EH (cell line): ENCODE data around the gene PRR5.
"Not testable (repeated sequence)": the region's sequence is repeated elsewhere in the genome, so short reads cannot be mapped to it uniquely, and the experiment has no call there.

Experiments
- DNase-seq: peaks from one replicate; pipeline ENCODE4 v3.0.0-alpha.2; 2015; ENCODE audit warnings: low read depth

Gene PRR5

DNA sequence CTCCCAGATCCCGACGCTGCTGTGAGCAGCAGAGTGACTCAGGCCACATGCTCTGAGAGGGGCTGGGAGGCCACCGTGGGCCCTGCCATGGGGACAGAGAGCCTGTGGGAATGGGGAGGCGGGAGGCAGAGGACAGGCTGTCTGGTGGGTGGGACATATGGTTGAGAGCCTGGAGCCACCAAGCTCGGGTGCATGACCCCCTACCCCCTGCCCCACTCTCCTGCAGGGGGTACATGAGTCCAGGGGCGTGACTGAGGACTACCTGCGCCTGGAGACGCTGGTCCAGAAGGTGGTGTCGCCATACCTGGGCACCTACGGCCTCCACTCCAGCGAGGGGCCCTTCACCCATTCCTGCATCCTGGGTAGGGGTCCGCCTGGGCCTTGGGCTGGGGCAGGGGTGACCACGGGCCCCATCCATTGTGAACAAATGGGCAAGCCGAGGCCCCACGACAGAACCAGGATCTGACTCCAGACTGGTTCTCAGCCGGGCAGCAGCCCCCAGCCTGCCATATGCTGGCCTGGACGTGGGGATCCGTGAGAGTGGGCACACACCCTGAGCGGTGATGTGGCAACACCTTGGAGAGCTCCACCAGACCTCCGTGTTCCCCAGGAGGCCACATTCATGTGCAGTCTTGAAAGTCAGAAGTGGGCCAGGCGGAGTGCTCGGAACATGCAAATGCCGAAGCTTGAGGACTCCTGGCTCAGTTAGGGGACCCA is 33.0 kb downstream of the PRR5 start:
- no peak for DNase-seq

GRCh38 chr22:44735518-44736428 is 33.8 kb downstream of the PRR5 start:
- peak; percentile 61 for DNase-seq

GRCh38 chr22:44736581-44737405 is 34.8 kb downstream of the PRR5 start:
- no peak for DNase-seq

DNA sequence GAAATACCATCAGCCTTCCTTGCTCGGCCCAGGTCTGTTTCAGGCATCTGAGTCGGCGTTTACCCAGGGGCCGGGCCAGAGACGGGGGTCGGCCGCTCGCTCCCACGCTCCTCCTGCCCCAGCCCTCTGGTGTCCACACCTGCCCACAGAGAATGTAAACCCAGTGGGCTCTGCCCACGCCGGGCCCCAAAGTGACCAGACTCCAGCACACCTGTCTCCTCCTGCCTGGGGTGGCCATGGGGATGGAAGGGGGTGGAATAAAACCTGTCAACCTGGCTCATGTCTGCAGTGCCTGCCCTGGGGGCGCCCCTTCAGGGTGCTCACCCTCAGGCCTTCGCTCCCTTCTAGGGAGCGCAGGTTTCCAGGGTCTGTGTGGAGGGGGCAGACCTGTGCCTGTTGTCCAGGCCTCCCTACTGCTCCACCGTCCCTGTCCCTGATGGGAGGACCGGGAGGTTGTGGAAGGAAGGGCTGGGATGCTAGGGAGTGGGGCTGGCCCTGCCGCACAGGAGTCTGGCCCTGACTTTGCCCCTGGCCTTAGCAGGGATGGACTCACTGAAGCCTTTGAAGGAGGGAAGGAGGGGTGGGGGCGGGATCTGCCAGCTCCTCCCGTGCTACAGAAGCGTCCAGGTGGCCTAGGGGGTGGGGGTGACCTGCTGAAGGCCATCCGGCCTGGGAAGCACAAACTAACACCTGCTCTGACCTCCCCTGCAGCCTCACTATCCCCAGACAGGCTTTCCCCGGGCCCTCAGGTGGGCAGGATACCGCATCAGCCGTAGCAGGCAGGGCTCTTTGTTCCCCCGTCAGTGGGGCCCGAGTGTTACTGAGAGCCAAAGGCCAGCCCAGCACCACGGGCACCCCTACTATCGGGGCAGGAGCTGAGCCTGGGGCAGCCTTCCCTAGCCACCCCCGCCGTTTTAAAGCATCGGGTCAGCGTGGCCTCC is 35.7 kb downstream of the PRR5 start:
- no peak for DNase-seq

DNA sequence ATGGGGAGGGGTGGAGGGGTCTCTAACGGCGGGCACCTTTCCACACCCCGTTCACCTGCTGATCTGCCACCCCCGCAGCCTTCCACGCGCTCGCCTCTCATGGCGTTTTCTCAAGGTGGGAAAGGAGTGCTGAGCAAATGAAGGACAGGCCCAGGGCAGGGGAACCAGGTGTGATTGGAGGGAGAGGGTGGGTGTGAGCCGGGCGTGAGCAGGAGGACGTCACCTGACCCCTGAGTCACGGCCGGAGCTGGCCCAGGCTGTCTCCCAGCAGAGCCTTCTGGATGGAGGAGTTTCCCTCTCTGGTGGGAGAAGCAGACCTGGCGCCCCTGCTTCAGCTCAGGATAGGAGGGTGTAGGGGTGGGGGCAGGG is 36.3 kb downstream of the PRR5 start:
- no peak for DNase-seq

DNA sequence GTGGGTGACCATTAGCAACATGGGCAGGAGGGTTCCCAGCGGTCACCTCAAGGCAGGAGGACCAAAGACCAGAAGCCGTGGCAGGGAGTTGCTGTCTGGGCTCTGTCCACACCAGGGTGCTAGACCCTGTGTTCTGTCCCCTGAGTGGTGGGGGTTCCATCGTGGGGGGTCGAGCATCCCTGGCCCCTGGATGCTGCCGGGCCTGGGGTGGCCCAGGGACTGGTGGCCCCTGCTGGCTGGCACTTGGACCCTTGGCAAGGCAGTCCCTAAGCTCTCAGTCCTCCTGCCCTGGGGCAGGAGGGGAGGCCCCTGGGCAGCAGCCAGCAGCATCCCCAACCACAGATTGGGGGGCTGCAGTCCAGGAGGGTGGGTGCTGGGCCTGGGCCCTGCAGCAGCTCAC is 37.0 kb downstream of the PRR5 start:
- no peak for DNase-seq

DNA sequence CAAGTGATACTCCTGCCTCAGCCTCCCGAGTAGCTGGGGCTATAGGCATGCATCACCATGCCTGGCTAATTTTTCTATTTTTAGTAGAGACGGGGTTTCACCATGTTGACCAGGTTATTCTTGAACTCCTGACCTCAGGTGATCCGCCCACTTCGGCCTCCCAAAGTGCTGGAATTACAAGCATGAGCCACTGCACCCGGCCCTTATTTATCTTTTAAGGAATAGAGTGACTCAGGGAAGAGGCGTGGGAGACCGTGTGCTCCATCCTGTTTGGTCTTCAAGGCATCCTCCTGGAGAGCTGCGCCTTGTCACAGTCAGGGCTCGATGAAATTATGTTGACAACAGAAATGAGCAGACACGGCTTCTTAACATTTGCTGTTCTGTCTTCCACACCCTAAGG is 37.7 kb downstream of the PRR5 start:
- peak; percentile 81 for DNase-seq

DNA sequence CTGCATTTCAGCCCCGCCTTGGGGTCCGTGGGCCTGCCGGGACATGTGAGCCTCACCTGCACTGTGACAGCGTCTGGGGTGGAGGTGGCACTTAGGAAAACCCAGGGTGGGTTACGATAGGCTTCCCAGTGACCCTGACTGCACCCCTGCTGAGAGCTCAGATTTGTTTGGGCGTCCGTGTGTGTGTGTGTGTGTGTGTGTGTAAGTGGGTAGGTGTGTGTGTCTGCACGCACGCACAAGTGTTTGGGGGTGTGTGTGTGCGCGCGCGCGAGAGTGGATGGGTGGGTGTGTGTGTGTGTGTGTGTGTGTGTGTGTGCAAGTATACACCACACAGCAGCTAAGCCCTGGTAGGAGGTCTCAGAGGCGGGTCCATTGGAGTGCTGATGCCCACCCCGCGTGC is 38.3 kb downstream of the PRR5 start:
- DNase-seq: no peak

- no peak for DNase-seq
Observed at GRCh38 chr22:44741929-44742328, 39.9 kb downstream of the PRR5 start.

DNA sequence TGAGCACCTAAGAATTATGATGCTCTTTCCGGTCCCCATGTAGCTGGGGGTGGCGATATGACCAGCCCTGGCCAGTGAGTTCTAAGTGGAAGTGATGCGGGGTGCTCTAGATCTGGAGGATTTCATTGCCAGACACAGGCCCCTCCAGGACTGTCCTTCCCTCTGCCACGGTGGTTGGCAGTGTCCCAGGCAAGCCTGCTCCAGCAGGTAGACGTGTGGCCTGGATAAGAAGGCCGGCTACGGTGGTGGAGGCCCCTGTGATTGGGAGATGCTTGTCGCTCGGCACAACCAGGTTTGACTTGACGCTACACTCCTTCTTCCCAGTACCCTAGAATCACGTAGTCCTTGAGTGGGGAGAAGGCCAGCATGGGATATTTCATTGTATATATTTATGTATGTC is 41.2 kb downstream of the PRR5 start:
- DNase-seq: no peak

GRCh38 chr22:44743804-44744211 is 41.8 kb downstream of the PRR5 start:
- peak; percentile 71 for DNase-seq

- no peak for DNase-seq
Observed at GRCh38 chr22:44745853-44746789, 44.1 kb downstream of the PRR5 start.

DNA sequence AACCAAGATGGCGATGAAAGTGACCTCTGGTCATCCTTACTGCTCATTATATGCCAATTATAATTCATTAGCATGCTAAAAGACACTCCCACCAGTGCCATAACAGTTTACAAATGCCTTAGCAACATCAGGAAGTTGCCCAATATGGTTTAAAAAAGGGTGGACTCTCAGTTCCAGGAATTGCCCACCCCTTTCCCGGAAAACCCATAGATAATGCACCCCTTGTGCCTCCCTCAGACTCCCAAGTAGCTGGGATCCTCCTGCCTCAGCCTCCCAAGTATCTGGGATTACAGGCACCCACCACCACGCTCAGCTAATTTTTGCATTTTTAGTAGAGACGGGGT is 45.8 kb downstream of the PRR5 start:
- not testable (repeated sequence) for DNase-seq

- DNase-seq: no peak
Observed at GRCh38 chr22:44748524-44748923, 46.5 kb downstream of the PRR5 start.

DNA sequence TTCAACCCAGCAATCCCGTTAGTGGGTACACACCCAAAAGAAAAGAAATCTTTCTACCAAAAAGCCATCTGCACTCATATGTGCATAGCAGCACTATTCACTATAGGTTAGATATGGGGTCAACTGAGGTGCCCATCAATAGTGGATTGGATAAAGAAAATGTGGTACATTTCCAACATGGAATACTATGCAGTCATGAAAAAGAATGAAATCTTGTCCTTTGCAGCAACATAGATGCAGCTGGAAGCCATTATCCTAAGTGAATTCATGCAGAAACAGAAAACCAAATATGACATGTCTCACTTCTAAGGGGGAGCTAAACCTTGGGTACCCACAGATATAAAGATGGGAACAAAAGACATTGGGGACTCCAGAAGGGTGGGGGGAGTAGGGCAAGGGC is 48.5 kb downstream of the PRR5 start:
- no peak for DNase-seq

- DNase-seq: no peak
Observed at GRCh38 chr22:44752285-44753188, 50.5 kb downstream of the PRR5 start, which contains the start of gene ARHGAP8. TSS of gene ARHGAP8 (plus strand) at chr22:44752575. CDS start at chr22:44786528, 33,953 bp downstream.

DNA sequence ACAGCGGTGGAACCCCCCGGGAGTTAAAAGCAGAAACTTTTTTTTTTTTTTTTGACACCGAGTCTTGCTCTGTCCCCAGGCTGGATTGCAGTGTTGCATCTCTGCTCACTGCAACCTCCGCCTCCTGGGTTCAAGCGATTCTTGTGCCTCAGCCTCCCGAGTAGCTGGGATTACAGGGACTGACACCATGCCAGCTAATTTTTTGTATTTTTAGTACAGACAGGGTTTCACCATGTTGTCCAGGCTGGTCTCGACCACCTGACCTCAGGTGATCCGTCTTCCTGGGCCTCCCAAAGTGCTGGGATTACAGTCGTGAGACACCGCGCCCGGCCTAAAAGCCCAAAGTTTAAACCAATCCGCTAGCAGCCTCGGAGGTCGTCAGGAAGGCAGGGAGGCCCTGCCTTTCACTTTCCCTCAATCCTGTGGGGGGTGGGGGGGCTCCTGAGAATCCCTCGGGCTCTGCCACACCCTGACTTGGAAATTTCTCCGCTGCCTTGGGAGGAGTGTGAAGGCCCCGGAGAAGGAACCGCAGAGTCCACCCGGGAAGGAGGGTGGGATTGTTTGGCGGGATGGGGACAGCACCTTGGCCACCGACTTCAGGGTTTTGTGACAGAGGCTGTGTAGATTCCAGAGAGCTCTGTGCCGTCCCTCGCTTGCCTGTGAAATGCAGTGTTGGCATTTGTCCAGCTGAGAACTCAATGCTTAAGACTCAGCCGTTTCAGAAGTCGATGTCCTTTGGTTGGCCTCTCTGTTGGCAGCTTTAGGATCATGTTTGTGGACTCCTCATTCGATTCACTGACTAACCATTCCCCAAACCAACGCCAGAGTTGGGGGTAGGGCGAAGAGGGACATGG is 51.4 kb downstream of the PRR5 start:
- DNase-seq: peak; percentile 65

- no peak for DNase-seq
Observed at GRCh38 chr22:44754998-44755397, 53.0 kb downstream of the PRR5 start.
